DMS153 treated with DMSO at 0.1 percent for 48 hours (cell line): Measurements from ENCODE around the gene HSBP1.

Experiments
- DNase-seq: peaks from one replicate; lab custom pipeline; 2025; ENCODE audit not compliant: unreplicated experiment; lab: John Stamatoyannopoulos, UW

Gene HSBP1

DNA sequence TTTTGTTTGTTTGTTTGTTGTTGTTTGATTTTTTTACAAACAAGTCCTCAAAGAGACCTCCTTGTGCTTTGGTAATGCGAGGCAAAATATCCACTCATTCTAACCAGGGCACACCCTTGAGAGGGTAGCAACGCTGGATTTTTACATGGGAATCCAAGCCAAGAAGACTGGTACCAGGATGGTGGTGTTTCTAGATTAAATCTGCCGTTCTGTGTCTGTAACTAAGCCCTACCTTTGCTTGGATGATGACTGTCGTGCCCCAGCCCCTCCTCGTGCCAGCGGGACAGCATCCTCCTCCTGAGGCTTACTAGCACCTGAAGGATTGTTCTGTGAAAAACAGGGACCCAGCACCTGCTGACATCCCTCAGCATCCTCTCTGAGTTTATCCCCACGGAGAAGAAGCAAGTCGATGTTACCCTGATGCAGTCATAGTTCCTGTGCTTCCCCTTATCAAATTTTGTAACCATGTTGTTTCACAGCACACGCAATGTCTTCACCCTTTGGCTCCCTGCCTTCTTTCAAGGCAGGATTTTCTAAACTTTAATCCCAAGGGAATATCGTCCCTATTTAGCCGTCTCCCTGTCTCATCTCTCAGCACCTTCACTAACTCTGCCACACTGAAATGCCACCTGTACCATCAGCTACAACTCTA lies 5.1 kb upstream of the HSBP1 start:
- no peak for DNase-seq

DNA sequence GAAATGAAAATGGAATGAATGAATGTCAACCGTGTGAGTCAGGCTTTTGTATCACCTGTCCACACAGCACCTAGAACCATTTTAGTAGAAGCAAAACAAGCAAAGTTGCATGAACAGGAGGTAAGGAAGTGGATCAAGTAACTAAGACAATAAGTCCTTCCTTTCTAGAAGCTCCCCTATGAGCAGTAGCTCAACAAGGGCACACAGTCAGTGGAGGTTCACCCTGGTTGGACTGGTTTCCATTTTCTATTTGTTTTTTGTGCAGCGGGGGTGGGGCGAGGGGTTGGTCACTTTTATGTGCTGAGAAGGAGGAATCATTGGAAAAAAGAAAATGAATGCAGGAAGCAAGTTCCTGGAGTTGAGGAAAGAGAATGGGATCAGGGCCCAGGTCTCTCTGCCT lies 4.0 kb upstream of the HSBP1 start:
- DNase-seq, result no peak

DNA sequence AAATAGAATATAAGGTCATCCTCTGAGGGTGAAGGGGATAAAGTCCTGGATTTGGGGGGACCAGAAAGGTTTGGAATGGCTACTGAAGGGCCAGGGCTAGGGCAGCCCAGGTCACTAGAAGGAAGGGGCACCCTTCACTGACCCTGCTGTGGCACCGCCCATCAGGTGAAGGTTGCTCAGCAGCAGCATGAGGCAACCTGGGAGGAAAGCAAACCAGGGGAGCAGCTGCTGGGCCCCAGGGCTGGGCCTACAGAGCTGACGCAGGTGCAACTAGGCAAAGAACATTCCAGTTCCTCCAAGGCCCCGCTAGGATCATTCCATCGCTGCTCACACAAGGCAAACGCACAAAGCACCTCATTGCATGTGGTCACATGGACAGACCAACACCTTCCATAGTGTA lies 3.4 kb upstream of the HSBP1 start:
- DNase-seq, result no peak

DNA sequence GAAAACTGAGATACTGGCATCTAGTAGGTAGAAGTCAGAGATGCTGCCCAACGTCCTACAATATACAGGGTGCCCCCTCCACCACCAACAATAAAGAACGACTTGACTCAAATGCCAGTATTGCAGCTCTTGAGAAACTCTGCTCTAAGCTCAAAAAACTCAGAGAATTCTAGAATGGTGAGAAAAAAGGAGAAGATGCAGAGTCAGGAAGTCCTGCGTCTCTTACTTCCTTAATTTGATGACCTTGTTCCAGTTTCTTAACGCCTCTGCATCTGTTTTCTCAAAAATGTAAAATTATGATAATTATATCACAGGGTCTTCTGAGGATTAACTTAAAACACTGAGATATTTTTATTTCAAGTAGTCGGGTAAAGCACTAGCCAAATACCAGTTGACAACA lies 1.7 kb upstream of the HSBP1 start:
- DNase-seq, result no peak

DNA sequence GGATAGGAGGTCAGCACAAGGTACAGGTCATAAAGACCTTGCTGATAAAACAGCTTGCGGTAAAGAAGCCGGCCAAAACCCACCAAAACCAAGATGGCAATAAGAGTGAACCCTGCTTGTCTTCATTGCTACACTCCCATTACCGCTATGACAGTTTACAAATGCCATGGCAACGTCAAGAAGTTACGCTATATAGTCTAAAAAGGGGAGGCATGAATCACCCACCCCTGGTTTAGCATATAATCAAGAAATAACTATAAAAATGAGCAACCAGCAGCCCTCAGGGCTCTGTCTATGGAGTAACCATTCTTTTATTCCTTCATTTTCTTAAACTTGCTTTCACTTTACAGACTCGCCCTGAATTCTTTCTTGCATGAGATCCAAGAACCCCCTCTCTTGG lies 1.0 kb upstream of the HSBP1 start:
- no peak for DNase-seq

DNA sequence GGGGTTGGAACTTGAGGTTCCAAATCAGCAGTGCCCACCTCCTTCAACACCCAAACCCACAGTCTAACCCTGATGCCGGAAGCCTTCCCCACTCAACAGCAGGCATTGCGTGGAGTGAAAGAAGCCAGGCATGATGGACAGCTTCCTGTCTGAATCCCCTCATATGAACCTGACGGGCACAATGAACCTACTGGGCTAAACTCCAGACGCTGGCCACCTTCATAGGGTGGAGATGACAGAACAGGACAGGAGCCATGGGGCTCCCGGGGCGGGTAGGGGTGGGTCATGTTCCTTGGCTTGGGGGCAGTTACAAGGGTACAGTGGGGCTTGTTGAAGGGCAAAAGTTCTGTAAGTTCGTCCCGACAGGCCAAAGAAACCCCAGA lies 460 bp upstream of the HSBP1 start:
- no peak for DNase-seq

DNA sequence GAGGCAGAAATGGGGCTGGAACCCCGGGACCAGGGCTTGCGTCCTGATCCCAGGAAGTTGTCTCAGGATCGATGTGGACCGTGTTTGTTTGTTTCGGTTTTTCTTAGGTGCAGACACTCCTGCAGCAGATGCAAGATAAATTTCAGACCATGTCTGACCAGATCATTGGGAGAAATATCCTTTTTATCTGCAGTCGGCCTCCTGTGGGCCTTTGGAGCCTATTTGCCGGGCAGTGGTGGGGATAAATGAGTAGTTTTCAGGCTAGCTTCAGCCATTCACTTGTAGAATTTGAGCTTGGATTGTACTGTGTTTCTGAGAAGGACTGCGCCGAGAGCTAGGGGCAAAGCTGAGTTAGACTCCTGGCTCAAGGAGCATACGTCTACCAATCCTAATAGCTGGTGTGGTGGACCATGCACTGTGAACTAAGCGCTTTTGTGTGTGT lies 816 bp downstream of the HSBP1 start:
- no peak for DNase-seq

DNA sequence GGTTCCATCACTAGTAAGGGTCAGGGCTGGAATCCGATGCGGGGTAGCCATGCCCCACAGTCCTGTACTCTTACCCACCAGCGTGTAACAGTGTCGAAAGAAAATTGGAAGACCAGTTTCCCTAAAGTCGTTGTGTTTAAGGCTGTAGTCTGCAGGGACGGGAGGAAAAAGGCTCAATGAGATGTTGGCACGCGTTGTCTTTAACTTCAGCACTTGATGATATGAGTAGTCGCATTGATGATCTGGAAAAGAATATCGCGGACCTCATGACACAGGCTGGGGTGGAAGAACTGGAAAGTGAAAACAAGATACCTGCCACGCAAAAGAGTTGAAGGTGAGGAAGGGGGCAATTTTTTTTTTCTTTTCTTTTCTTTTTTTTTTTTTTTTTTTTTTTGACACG lies 1.3 kb downstream of the HSBP1 start:
- no peak for DNase-seq

DNA sequence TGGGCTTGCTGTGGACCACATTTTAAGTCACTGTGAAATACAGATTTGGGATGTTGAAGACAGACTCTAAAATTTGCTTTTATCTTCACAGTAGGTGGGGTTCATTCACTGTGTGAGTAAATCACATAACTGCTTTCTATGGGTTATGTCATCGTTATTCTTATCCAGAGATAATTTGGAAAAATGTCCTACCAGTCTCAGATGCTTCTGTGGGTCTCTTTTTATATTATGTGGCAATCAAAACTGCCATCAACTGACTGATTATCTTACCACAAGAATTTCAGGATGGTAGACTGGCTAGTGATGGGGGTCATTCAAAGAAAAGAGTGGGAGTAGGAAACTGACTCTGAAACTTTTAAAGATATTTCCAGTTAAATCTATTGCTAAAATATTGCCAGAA lies 3.1 kb downstream of the HSBP1 start:
- DNase-seq, result no peak

DNA sequence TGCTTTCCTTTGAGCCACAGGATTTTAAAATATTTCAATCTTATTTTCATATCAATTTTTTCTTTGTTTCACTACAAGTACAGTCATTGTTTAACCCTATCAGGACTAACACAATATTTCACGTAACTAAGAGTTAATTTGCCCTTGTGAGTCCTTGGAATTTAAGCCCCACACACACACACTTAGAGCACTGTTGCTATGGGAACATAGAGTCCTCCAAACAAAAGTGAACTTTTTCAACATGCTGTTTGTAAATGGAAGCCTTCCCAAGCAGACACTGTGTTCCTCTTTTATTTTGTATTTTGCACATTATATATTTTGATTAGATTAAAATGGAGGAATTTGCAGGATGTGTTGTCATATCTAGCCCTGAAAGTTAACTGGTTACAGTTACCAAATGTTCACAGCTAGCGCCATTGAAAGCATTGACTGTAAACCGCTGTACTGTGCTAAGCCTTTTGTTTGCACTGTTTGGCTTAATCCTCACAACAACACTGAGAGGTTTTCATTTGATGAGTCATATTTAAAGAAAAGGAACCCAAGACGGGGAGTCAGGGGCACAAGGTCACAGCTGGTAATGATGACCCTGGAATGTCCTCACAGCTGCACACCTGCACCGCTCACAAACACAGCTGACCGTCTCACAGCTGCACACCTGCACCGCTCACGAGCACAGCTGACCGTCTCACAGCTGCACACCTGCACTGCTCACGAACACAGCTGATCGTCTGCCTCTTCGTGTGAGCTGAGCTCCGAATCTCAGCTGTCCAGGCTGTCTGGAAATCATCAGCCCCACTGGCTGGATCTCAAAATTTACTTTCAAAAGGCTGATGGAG lies 6.3 kb downstream of the HSBP1 start:
- peak; percentile 53 for DNase-seq

DNA sequence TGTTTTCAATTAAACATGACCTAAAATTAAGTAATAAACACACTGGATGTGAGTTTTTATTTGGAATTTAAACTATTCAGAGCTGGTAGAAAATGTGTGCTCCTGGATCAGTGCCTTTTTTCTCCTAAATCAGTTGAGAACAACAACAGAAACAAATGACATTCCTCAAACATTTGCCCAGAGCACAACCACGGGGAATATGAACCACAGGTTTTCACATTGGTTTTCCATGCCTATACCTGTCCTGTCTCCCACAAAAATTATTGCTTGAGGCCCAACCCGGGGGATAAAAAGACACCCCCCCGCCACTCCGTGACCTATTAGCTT lies 6.8 kb downstream of the HSBP1 start:
- DNase-seq, result no peak

DNA sequence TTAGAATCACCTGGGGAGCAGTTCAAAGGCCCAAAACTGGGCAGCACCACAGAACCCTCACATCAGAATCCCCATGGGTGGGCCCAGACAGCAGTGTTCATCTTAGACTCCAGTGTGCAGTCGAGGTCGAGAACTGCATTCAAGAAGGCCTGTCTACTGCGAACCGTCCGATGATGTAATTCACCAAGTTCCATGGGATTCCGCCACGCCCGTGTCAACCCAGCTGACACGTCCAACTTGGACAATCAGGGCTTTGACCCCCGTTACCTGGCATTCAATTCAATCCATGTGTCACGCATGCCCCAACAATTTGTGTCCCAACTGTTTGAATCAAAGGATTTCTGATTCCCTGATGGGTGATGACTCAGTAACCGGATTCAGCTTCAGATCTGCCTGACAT lies 9.2 kb downstream of the HSBP1 start:
- DNase-seq, result no peak

DNA sequence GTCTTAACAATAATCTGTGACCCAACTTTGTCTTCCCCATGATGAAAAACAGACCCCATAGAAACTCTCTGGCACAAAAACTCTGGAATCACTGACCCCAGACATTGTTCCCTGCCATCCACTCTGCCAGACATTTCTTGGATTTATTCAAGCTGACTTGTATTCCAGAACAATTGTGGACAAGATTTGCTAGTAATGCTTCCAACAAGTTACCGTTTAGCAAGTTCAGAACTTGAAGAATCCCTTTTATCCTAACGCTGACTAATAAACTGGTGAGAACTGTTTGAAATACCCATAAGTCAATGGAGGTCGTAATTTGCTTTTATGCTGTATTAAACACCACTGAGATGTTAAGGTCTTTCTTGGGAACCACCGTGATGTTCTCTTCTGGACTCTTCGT lies 10.5 kb downstream of the HSBP1 start:
- DNase-seq, result no peak

DNA sequence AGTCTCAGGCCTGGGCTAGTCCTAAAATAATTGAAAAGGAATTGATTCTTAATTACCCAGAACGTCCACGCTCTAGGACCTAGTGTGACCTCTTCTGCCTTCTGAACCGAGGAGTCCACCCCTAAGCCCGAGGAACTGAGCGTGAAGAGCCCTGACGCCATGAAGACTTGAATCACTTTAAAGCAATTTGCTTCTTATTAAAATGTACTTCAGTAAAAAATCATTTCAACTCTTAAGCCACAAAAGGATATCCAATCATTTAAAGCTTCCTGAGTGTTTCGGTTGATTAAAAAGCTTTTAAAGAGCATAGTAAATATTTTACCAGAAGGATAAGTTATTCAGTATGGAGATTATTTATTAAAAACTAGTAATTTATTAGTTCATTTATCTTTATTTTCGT lies 11.6 kb downstream of the HSBP1 start:
- no peak for DNase-seq

DNA sequence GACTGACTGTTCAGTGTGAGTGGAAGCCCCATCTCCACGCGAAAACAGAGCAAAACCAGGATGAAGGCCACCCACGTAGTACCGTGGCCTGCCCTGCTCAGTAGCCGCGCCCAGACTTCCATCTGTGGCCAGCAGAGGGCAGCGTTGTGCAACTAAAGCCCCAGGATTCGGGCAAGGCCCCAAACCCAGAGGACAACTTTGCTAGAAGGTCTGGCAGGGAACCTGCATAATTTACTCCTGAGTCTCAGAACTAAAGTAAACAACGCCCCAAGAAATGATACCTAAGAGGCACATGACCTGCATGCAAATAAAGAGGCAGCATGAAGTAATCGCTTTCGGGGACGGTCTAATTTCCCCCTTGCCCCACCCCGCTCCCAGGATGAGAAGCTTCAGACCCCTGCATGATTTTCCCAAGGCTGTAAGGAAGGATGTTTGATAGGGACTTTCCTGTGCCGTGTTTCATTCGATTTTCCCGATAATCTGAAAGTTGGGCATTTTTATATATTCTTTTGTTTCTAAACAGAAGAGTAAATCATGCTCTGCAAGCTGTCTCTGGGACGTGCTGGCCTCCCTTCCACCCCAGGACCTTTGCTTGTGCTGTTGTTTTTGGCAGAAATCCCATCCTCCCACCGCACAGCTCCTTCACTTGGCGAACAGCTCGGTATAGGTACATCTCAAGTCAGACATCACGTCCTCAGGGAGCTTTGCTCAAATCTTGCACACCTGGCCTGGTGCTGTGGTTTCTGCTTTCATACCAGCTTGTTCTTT lies 18.6 kb downstream of the HSBP1 start:
- peak; percentile 60 for DNase-seq

DNA sequence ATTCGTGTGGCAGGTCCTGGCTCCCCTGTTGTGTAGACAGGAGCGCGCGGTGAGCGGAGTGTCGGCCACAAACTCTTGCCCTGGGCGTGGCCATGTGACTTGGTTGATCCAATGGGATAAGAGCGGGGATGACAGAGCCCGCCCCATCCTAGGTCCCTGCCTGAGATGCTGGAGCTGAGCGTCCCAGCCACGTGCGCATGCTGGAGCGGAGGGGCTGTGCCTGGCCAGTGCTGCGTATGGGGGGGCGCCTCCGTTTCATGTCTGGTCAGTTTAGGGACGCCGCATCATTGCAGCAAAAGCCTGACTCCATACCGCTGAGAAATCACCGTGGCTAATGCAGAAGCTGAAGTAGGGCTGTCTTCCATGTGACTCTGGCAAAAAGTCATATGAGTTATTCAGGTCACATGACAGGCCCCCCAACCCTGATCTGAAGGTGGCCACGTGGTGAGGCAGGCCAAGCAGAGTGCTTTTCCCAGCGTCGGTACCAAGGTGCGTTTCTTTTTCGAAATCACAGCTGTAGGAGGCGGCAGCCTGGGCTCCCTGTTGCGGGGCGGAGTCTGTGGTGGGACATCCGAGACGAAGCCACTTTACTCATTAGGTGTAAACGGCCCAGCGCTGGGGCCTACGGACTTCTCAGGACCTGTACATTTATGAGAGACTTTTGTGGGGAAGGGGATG lies 22.5 kb downstream of the HSBP1 start:
- DNase-seq, result no peak

DNA sequence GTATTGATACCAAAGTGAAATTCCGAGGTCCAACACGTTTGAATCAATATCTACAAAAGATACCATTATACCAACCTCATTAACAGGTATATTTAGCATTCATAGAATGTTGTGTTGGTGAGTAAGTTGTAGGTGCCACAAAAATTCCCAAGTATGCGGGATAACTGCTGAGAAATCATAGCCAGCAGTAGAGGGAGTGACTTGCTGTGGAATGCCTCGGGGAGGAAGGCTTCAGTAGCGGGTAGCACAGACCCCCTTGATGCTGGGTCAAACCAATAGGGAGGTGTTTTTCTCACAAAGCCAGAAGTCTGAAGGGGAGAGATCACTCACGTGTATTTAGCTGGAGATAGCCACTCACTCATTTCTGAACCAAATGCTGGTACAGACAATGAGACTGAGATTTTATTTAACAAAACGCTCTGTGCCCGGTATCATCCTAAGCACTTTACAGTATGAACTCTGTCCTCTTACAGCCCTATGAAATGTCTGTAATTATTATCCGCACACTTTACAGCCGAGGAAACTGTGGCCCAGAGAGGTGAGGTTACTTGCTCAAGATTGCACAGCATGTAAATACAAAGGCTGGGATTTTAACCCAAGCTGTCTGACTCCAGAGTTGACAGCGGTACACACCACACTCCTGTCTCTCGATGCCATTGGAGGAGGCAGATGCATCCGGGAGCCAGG lies 23.1 kb downstream of the HSBP1 start:
- no peak for DNase-seq

DNA sequence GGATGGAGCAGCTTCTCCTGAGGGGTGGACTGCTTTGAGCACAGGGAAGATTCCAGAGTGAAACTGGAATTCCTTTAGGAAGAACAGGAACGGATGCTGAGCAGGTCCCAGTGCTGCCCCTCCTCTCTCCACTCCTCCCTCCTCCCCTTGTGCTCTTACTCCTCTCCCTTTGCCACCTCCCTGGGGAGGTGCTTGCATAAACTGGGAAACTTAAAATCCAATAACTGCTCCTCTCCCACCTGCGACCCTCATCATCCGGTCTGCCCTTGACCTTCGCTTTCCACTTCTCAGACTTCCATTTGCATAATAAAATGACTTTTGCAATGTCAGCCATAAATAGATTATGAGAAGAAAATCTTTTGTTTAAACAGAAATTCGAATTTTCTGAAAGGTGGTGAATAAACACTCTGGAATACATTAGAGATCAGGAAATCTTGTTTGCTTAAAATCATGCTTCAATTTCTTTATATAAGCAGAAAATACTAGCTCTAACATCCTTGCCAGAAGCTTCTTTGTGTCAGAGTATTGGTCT lies 23.7 kb downstream of the HSBP1 start:
- DNase-seq, result no peak

DNA sequence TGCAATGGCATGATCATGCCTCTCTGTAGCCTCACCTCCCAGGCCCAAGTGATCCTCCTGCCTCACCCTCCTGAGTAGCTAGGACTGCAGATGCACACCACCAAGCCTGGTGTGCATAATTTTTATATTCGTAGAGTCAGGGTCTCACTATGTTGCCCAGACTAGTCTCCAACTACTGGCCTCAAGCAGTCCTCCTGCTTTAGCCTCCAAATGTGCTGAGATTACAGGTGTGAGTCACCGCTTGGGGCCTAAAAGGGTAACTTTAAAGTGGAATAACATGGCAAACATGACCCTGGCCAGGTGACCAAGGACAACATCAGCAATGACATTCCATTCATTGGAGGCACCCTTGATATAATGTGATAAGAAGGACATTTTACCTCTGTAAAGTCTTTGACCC lies 26.1 kb downstream of the HSBP1 start:
- DNase-seq, result no peak

DNA sequence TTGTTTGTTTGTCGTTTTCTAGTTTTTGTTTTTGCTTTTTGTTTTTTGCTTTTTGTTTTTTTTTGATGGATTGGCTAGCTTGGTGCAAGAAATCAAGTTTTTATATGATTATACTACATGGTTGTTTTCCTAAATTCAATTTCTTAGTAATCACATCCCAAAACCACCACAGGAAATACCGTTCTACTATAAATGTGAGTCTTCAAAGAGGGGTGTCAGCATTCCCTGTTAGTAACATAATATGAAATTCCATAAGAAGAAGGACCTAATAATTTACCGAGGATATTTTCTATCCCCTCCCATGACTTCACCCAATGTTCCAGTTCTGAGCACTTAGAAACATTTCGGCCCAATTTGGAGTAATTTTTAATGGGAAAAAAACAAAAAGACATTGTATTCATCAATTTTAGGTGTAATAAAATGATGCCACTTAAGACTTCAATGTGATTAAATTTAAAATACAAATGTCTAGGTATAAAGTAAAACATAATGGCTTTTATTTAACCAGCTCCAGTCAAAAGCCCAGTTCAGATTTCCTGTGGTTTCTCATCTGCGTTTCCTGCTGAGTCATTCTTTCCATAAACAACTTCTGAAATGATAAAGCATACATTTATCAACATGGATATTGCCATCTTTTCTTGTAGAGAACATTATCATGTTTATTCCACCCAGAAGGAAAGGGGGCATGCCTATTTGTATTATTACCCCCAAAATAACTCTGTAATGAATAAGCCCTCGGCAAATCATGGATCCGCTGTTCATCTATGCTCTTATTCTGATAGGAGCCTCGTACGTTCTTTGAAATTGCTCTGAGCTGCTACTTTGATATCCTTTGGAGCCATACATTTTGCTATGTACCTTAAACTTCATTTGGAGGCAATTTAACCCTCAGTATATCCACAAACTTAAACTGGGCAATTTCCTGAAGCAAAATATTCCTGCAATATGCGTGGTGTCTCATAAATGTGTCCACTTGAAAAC lies 28.1 kb downstream of the HSBP1 start:
- peak; percentile 50 for DNase-seq
